NCI-H1436 treated with DMSO at 0.1 percent for 48 hours (cell line): ENCODE measurements around the gene RSRC1.
"Not testable (repeated sequence)": the region's sequence is repeated elsewhere in the genome, so short reads cannot be mapped to it uniquely, and the experiment has no call there.

Source experiments
- DNase-seq: peaks from one replicate; lab custom pipeline; 2025; lab: John Stamatoyannopoulos, UW

The RSRC1 gene

DNA sequence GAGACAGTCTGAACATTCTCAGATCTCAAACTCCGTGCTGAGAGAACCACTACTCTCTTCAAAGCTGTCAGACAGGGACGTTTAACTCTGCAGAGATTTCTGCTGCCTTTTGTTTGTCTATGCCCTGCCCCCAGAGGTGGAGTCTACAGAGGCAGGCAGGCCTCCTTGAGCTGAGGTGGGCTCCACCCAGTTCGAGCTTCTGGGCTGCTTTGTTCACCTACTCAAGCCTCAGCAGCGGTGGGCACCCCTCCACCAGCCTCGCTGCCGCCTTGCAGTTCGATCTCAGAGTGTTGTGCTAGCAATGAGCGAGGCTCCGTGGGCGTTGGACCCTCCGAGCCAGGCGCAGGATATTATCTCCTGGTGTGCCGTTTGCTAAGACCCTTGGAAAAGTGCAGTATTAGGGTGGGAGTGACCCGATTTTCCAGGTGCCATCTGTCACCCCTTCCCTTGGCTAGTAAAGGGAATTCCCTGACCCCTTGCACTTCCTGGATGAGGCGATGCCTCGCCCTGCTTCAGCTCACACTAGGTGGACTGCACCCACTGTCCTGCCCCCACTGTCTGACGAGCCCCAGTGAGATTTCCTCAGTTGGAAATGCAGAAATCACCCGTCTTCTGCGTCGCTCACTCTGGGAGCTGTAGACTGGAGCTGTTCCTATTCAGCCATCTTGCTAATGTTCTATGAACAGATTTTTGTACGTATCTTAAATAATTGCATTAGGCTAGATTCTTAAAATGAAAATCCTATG is 220.0 kb downstream of the RSRC1 start:
- DNase-seq: not testable (repeated sequence)

DNA sequence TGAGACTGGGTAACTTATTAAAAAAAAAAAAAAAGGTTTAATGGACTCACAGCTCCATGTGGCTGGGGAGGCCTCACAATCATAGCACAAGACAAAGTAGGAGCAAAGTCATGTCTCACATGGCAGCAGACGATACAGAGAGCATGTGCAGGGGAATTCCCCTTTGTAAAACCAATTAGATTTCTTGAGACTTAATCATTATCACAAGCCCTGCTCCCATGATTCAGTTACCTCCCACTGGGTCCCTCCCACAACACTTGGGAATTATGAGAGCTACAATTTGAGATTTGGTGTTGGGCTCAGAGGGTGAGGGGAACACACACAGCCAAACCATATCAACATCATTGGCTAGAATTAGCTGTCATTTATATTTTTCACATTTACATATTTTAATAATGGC is 221.0 kb downstream of the RSRC1 start:
- DNase-seq: no peak

DNA sequence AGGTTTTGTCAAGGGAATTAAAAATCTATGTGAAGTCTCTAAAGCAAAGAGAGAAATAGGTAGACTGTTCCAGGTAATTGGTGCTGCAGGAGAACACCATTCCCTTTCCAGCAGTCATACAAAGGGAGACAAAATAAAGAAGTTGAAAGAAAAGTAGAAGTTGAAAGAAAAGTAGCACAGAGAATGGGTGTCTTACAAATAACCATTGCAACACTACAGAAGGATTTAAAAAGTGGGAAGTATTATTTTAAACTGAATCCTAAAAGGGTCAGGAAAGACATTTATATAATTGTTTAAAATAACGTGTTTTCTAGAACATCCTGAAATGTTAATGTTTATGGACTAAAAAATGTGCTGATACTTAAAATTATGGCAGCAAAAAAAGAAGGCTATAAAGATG is 223.8 kb downstream of the RSRC1 start:
- no peak for DNase-seq

DNA sequence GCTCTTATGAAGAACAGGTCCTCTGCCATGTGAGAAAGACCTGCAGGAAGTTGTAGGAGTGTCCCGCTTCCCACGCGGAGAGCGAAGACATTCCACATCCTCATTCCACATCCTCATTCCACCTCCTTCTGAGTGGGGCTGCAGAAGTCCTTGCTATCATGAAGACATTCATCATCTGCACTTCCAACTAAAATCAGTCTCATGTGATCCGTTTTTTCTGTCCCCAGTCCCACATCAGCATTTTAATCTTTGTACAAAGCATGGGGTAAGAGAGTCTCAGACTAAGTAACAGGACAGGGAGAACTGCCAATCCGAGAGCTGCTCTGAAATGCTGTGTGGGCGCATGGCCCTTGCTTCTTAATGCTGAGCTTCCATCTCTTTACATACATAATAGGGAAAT is 227.2 kb downstream of the RSRC1 start:
- DNase-seq: no peak

DNA sequence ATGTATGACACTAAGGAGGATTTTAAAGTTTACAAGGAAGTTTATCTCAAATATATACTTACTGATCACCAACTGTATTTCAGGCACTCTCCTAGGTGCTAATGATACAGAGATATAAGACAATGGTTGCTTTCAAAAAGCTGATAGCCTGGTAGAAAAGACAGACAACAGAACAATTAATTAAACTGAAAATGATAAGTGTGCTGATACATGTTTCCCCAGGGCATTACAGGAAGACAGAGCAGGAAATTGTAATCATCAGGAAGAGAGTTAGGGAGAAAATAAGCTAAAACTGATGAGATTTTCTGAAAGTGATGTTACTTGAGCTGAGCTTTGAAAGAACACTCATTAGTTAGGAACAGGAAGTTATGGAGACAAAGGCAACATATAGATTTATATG is 229.7 kb downstream of the RSRC1 start:
- DNase-seq: no peak

DNA sequence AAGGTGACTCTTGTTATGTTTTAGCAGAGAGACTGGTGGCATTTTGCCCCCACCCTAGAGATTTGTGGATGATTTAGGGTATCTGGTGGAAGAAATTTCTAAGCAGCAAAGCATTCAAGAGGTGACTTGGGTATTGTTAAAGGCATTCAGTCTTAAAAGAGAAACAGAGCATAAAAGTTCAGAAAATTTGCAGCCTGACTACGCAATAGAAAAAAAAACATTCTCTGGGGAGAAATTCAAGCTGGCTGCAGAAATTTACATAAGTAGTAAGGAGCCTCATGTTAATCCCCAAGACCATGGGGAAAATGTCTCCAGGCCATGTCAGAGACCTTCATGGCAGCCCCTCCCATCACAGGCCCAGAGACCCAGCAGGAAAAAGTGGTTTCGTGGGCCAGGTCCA is 231.1 kb downstream of the RSRC1 start:
- not testable (repeated sequence) for DNase-seq

DNA sequence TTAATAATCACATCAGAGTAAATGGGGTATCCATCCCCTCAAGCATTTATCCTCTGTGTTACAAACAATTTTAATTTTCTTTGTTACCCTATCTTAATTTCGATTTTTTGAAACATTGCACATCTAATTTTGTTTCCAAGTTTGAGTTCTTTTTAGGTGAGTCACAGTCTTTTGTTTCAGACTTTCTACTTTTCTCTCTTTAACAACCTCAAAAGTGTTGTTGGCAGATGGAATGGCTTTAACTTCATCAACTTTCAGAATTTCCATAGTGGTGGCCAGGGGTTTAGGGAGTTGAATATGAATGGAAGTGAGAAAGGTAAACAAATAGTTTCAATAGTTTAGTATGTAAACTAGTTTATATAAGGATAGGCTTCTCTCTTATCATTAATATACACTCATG is 238.1 kb downstream of the RSRC1 start:
- no peak for DNase-seq

DNA sequence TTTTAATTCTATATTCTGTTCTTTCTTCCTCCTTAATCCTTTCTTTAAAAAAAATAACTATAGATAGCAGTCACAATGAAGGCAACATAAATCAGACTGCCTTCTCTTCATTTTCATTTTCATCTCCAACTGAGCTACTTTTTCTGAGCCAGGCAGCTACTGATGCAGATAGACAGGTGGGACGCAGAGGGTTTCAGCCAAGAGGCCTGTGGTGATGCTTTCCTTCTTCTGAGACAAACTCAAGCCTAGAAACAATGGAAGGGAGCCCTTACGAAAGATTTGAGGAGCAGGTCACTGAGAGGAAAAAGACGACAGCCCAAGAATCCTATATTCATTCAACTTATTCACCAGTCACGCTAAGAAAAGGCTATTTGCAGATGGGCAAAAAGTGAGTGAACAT is 241.1 kb downstream of the RSRC1 start:
- DNase-seq: no peak

DNA sequence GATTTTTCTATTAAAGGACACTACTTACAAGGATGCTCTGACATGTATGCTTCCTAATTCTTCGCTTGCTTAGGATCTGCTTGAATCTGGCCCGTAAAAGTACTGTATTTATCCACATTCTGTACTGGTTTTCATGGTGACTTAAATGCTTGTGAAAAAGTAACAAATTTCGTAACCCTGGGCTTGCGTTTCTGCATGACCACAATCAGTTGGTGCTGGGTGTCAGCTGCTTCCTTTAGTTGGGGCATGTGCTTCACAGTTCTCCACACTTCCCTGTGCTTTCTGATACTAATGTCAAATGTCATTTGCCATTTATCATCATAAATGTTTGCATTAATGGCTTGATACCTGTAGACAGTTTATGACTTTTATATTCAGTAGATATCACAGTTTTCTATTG is 242.7 kb downstream of the RSRC1 start:
- no peak for DNase-seq

DNA sequence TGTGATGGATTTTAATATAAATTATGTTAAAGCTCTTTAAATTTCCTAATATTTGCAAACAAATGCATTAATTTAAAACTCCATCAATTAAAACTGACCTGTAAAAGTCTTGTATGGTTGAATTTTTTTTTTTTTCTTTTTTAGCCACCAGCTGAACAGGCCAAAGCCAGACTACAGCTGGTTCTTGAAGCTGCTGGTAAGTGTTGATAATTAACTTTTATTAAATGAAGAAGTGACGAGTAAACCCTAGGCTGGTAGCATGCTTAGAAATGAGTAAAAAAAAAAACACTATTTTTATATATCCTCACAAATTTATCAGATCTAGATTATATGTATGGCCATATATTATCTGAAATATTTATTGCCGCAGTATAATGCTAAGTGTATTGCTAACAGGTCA is 244.8 kb downstream of the RSRC1 start:
- no peak for DNase-seq

DNA sequence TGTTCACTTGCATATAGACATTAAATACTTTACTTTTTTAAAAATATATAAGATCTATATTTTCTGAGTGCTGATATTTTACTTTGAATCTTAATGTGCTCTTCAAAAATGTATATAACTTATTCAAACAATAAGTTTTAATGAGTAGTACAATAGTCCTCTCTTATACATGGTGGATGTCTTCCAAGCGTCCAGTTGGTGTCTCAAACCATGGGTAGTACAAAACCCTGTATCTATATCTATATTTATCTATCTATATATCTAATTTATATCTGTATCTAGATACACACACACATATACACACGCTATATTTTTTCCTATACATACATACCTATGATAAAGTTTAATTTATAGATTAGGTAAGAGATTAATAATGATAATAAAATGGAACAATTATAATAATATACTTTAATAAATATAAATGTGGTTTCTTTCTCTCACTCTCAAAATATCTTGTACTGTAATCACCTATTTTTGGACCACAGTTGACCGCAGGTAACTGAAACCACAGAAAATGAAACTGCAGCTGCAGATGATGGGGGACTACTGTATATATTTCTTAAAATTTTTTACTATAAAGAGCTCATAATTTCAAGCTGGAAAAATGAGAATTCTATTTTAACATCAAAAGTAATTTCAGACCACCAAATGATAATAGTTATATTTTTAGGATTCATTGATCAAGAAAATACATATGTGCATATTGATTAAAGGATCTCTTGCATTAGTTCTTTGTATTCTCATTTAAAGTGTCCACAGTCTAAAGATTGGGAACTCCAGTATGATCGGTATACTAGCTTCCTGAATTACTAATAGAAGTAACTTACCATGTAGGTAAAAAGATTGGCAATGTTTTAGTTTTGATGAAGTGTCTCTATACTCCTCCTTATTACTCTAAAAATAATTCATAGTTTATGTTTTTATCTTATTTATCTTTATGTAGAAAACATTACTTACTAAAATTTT is 246.0 kb downstream of the RSRC1 start:
- DNase-seq: no peak

DNA sequence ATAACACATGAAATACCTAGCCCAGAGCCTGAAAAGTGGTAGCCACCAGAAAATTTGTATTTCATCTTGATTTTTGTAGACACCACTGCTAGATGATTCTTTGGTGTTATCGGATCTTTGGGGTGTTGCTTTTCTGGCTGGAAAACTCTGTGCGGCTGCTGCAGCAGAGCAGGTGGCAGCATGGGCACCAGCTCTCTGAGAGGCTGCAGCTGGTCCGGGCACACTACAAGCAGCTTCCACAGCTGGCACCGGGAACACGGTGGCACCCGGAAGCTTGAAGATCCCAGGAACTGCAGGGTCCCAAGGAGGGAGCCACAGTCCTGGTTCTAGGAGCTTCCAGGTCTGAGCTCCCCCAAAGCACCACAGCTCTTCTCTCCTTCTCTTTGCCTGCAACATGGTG is 249.4 kb downstream of the RSRC1 start:
- DNase-seq: no peak

DNA sequence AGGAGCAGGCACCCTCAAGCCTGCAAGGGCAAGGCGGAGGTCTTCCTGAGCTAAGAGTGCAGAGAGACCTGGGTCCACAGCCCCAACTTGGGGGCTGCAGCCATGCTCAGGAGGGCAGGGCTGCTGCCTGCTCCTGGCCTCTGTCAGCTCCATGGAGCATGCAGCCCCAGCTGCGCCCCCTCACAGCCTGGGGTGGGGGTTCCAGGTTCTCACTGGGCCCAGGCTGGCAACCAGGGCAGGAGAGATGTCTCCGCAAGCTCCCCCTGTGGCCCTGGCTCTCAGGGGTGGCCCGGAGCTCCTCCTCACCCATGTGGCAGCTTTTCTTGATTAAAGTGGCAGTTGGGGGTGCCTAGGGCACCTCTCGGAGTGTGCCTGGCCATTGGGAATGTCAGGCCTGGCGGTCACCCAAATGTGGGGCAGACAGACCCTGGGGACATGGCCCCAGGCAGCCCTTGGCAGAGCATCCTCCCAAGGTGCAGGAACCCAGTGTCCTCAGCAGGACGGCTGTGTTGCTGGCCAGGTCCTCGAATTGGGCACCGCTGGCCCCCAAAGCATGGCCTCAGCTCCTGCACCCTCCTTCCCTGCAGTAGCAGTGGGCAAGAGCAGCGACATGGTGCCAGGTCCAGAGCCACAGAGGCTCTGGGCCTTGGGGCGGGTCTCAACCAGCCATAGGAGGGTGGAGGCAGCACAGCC is 251.0 kb downstream of the RSRC1 start:
- no peak for DNase-seq

DNA sequence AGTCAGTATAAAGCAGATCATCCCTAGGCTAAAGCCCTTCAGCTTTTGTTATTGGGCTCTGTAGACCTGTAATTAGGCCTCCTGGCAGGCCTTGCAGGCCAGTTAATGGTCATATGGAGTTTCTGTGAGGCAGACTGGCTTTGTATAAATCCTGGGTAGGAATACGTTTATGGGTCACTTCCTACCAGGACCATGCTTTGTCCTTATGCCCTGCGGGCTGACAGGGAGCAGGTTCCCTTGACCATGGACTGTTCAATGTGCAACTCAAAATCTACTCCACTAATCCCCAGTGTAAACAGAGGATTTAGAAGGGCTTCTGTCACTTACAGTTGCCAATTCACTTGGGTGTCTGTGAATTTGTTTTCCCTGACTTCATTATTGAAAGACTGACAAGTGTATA is 258.4 kb downstream of the RSRC1 start:
- no peak for DNase-seq

DNA sequence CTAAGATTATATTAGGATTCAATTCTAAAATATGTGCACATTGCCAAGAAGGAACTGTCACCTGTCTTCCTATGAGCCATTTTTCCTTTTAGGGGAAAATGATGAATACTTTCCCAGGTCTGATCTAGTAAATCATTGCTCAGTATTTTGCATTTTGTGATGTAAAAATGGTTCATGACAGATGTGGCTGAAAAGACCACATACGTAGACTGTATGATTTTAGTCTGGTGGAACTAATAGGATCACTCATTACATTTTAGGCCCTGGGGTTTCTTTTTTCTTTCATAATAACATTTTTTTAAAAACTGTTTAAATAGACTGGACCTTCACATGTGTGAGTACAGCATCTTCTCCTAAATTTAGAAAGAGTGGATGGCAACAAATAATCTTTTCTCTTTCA is 259.4 kb downstream of the RSRC1 start:
- DNase-seq: no peak

DNA sequence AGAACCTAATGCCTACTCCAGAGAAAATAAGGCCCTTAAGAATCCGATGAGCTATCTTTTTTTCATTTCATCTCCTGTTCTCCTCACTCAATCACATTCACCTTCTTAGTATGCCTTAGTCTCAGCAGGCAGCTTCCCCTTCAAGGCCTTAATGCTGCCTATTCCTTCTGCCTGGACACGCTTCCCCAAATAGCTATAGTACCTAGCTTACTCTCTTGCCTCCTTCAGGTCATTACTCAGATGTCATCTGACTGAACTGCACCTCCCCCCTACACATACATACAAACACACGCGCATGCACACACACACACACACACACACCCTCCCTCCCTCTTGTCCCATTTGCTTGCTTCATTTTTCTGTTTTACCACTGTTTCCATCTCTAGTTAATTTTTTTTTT is 269.6 kb downstream of the RSRC1 start:
- no peak for DNase-seq

DNA sequence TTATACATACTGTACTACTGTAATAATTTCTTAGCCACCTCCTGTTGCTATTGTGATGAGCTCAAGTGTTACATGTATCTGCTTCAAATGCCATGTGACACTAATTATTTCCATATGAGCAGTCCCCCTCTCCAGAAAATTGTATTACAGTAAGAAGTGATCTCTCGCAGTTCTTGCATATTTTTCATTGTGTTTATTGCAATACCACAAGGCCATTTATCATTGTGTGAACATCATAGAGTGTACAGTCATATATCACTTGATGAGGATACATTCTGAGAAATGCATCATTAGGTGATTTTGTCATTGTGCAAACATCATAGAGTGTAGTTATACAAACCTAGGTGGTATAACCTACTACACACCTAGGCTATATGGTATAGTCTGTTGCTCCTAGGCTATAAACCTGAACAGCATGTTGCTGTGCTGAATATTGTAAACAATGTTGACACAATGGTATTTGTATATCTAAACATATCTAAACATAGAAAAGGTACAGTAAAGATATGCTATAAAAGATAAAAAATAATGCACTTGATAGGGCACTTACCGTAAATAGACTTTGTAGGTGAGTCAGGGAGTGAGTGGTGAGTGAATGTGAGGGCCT is 271.5 kb downstream of the RSRC1 start:
- no peak for DNase-seq

DNA sequence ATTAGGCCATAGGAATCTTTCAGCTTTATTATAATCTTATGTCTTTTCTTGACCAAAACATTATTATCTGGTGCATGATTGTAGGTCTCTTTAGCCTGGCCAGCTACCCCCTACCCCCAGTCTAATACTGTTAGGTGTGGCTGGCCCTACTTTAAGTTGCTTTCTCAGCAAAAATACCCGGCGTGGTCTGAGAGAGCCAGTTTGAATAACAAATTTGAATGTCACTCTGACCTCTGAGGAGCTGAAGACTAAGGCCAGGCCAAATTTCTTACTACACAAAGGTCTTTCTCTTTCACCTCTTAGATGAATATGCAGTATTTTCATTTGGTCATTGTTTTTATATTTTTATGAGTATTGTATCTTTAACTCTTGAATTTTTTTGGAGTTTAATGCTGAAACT is 272.6 kb downstream of the RSRC1 start:
- DNase-seq: no peak

DNA sequence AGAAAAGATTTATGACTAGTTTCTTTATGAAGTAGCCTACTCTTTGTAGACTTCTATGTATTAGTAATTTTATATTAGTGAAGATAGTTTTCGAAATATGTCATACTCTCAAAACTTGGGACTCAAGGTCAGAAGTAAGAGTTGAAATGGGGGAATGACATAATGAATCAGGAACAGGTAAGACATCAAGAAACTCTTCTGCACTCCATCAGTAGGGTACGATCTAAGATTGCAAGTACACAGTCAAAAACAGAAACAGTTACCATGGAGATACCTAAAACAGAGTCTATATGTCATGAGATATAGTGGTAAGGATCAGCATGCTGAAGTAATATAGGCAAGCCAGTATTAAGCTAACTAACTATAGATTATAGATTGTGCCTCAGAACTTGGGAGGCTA is 274.1 kb downstream of the RSRC1 start:
- DNase-seq: no peak

DNA sequence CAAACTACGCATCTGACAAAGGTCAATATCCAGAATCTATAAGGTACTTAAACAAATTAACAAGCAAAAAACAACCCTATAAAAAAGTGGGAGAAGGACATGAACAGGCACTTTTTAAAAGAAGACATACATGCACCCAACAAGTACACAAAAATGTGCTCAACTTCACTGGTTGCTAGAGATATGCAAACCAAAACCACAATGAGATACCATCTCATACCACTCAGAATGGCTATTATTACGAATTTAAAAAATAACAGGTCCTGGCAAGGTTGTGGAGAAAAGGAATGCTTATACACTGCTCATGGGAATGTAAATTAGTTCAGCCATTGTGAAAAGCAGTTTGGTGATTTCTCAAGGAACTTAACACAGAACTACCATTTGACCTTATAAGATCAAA is 285.5 kb downstream of the RSRC1 start:
- DNase-seq: no peak

DNA sequence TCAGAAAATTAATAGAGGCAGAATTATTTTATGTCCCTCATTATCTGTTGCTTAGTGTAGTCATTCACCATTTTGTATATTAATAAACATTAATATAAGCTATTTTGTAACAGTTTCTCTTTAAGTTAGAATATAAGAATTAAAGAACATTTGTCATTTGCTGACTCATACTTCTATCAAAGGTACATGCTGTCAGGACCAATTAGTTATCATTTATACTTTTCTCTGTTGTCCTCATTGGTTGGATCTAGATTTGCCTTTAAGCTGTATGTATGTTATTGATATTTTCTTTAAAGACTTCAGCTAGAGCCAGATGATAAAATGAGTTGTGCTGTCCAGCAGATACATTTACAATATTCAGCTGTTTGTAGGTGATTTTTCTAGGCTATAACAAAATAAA is 292.7 kb downstream of the RSRC1 start:
- DNase-seq: no peak

DNA sequence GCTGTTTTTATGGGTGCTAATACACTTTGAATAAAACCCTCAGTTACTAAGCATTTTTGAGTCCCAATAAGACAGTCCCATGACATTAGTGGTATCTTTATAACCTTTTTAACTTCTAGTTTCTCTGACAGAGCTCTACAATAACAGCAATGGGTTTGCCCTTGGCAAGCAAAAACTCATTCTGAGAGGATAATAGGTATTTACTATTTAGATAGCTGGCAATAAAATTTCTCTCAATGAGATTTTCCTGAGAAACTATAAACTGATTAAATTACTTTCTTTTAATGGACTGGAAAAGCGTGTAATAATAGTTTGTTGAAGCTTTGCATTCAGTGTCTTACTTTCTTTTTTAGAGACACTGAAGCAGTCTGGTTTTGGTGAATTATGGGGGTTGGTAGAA is 293.1 kb downstream of the RSRC1 start:
- DNase-seq: peak; percentile 7
